A673 (cell line): ENCODE results near the gene ASGR2.

ENCODE experiments used
- CTCF ChIP-seq: fragments of 300-800, 200-600 bp; sonication (generic); conservative IDR thresholded peaks from 2 replicates; pipeline ENCODE4 v1.5.1; 2017; ENCODE audit warnings: low read depth, mild to moderate bottlenecking, antibody characterized with exemption, low read length, moderate library complexity, mixed read lengths
- EZH2 ChIP-seq: fragments of 200-600 bp; sonication (generic); IDR thresholded peaks from 2 replicates; pipeline ENCODE4 v1.6.1; 2017; ENCODE audit warnings: borderline replicate concordance, low read depth, mild to moderate bottlenecking, mixed read lengths, antibody characterized with exemption, low read length; ENCODE audit not compliant: poor library complexity, severe bottlenecking

GRCh38 chr17:7124923-7125322 is 10.3 kb upstream of the ASGR2 start:
- TF ChIP-seq CTCF (no peak), EZH2 (no peak)
